HEK293 (cell line): ENCODE data around the gene HLA-DMA.

Source experiments
- CTCF ChIA-PET: fragments of 350-600 bp; formaldehyde crosslinking; extraction: SDS; loops from one replicate; lab custom pipeline; 2021; ENCODE audit warnings: antibody characterized with exemption; lab: Yijun Ruan, JAX
- POLR2A ChIA-PET: fragments of 300-600 bp; formaldehyde crosslinking; extraction: SDS; loops from one replicate; lab custom pipeline; 2020; ENCODE audit warnings: antibody characterized with exemption, inconsistent platforms; lab: Yijun Ruan, JAX
- H3K27ac ChIP-seq: fragments of 200-500 bp; sonication (Bioruptor generic); 2 replicates; pipeline ENCODE4 v1.5.1; 2014; ENCODE audit warnings: low read depth, low read length, control low read depth, inconsistent platforms; ENCODE audit errors: extremely low read depth
- H3K36me3 ChIP-seq, 2 experiments: fragments of 200-500 bp in 1 of 2; sonication (Bioruptor generic) in 1 of 2; 1 replicate in 1 of 2; 2 replicates in 1 of 2; pipeline ENCODE4 v1.5.1; 2014 to 2017; ENCODE audit warnings: inconsistent platforms in 2 of 2, low read length in 2 of 2; ENCODE audit not compliant: control insufficient read depth in 2 of 2, insufficient read depth in 1 of 2
- H3K4me1 ChIP-seq: fragments of 200-500 bp; sonication (Bioruptor generic); 2 replicates; pipeline ENCODE4 v1.5.1; 2014; ENCODE audit warnings: mild to moderate bottlenecking, low read length, inconsistent platforms; ENCODE audit not compliant: control insufficient read depth, insufficient read depth
- H3K4me3 ChIP-seq: 2 replicates; pipeline ENCODE4 v1.5.1; 2011; ENCODE audit warnings: low read depth, mild to moderate bottlenecking, control low read depth, low read length, moderate library complexity
- H3K9me3 ChIP-seq: fragments of 200-500 bp; sonication (Bioruptor generic); 2 replicates; pipeline ENCODE4 v1.5.1; 2014; ENCODE audit warnings: low read depth, low read length, inconsistent platforms; ENCODE audit not compliant: control insufficient read depth, insufficient read depth
- EGR2 ChIP-seq: fragments of 450-650 bp; formaldehyde crosslinking; IDR thresholded peaks from 2 replicates; pipeline ENCODE4 v1.5.1; 2016; ENCODE audit warnings: low read depth, missing biosample characterization, missing genetic modification characterization
- IKZF3 ChIP-seq: fragments of 450-650 bp; IDR thresholded peaks from 2 replicates; pipeline ENCODE4 v1.5.0; 2018; ENCODE audit warnings: missing biosample characterization, mild to moderate bottlenecking, missing genetic modification characterization, moderate library complexity
- KLF10 ChIP-seq: fragments of 450-650 bp; IDR thresholded peaks from 2 replicates; pipeline ENCODE4 v1.5.1; 2018; ENCODE audit warnings: missing biosample characterization, mild to moderate bottlenecking, missing genetic modification characterization
- KLF7 ChIP-seq: fragments of 450-650 bp; formaldehyde crosslinking; IDR thresholded peaks from 2 replicates; pipeline ENCODE4 v1.5.1; 2016; ENCODE audit warnings: missing biosample characterization, missing genetic modification characterization, borderline replicate concordance
- OSR2 ChIP-seq: fragments of 450-650 bp; formaldehyde crosslinking; IDR thresholded peaks from 2 replicates; pipeline ENCODE4 v1.5.1; 2016; ENCODE audit warnings: missing biosample characterization, missing genetic modification characterization
- SCRT2 ChIP-seq: fragments of 450-650 bp; formaldehyde crosslinking; IDR thresholded peaks from 2 replicates; pipeline ENCODE4 v1.5.1; 2016; ENCODE audit warnings: missing biosample characterization, missing genetic modification characterization
- ZFHX2 ChIP-seq: fragments of 450-650 bp; formaldehyde crosslinking; conservative IDR thresholded peaks from 2 replicates; pipeline ENCODE4 v1.5.1; 2016; ENCODE audit warnings: missing biosample characterization, missing genetic modification characterization
- ZNF341 ChIP-seq: fragments of 450-650 bp; formaldehyde crosslinking; IDR thresholded peaks from 2 replicates; pipeline ENCODE4; 2016; ENCODE audit warnings: low read depth, missing biosample characterization, missing genetic modification characterization
- ZNF366 ChIP-seq: fragments of 450-650 bp; formaldehyde crosslinking; conservative IDR thresholded peaks from 2 replicates; pipeline ENCODE4 v1.5.1; 2016; ENCODE audit warnings: missing biosample characterization, missing genetic modification characterization
- ZNF521 ChIP-seq: fragments of 450-650 bp; formaldehyde crosslinking; IDR thresholded peaks from 2 replicates; pipeline ENCODE4 v1.5.1; 2017; ENCODE audit warnings: missing biosample characterization, mild to moderate bottlenecking, missing genetic modification characterization
- ZNF791 ChIP-seq: fragments of 450-650 bp; formaldehyde crosslinking; IDR thresholded peaks from 2 replicates; pipeline ENCODE4 v1.5.1; 2016; ENCODE audit warnings: missing biosample characterization, missing genetic modification characterization
- ZNF830 ChIP-seq: fragments of 450-650 bp; IDR thresholded peaks from 2 replicates; pipeline ENCODE4 v1.5.0; 2018; ENCODE audit warnings: missing biosample characterization, missing genetic modification characterization, low read depth, mild to moderate bottlenecking, moderate library complexity
- TF ChIP-seq, protein P1 (sequence below): fragments of 450-650 bp; formaldehyde crosslinking; optimal IDR thresholded peaks from 2 replicates; pipeline ENCODE3; 2016; ENCODE audit warnings: missing biosample characterization, mild to moderate bottlenecking, missing genetic modification characterization
- TF ChIP-seq, protein P2 (sequence below): fragments of 450-650 bp; formaldehyde crosslinking; conservative IDR thresholded peaks from 2 replicates; pipeline ENCODE4 v1.5.1; 2016; ENCODE audit warnings: low read depth, missing biosample characterization, missing genetic modification characterization
- TF ChIP-seq, protein P3 (sequence below): fragments of 450-650 bp; formaldehyde crosslinking; IDR thresholded peaks from 2 replicates; pipeline ENCODE4 v1.5.1; 2016; ENCODE audit warnings: missing biosample characterization, missing genetic modification characterization
- TF ChIP-seq, protein P4 (sequence below): fragments of 450-650 bp; formaldehyde crosslinking; IDR thresholded peaks from 2 replicates; pipeline ENCODE4 v1.5.1; 2016; ENCODE audit warnings: missing biosample characterization, missing genetic modification characterization

The HLA-DMA gene

DNA sequence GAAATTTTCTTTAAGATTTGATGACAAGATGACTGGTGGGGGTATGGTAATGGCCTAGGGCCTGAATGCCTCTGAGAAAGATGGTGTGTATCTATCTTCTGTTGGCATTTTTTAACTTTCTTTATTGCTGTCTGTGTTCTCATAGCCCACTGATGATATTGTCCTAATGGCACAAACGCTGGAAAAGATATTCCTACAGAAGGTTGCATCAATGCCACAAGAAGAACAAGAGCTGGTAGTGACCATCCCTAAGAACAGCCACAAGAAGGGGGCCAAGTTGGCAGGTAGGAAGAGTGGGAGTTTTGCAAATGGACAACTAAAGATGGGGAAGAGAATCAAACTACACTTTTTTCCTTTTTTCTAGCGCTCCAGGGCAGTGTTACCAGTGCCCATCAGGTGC, 23.0 kb upstream of the HLA-DMA start:
- TF ChIP-seq ZNF366 (no peak), ZNF791 (no peak), ZNF341 (tag by site-specific recombination) (0 out of 2 replicates have a peak, but pooled peaks have one; percentile 31)

DNA sequence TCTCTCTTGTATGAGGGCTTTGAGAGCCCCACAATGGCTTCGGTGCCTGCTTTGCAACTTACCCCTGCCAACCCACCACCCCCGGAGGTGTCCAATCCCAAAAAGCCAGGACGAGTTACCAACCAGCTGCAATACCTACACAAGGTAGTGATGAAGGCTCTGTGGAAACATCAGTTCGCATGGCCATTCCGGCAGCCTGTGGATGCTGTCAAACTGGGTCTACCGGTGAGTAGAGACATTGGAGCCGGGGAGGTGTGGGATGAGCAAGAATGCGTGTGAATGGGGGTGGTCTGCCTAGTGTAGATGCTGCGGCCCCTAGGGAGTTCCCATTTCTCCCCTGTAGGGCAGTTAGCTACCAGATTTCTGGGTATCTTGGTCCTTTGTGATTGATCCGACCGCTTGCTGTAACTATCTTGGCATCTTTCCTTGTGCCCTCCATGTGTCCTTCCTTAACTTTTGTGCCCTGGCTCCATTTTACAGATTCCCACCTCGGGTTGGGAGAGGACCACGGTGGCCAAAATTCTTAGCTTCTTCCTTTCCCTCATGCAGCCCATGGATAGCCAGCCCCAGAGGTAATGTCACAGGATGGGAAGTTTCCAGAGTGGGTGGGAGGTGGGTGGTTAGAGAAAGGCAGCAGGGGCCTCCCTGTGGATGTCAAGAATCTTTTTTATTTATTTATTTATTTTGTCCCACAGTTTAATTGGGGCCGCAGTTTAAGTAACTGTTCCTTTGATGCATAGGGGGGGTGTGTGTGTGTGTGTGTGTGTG, 21.8 kb upstream of the HLA-DMA start:
- Histone ChIP-seq H3K4me3 (peak overlapping the region; percentile 97), H3K4me1 (peaks cover 28% of the 10 kb centered on the region), H3K9me3 (no peaks in the 10 kb centered on the region), H3K36me3 (peaks cover 60 to 83% of the 10 kb centered on the region in 2 experiments), H3K27ac (peak overlapping the region; percentile 12; the same call in 1 of the 2 replicates)
- POLR2A ChIA-PET, result interaction anchor here (0.6 to 11.3 kb wide), 7 partner anchors 8 to 1142 kb away, joined by 3 to 405 read pairs (median 83); partner anchors contain the start of genes HLA-DMA, HLA-DMB, PSMB9 and TAP1
- CTCF ChIA-PET, result interaction anchor here (0.6 to 18.0 kb wide), 9 partner anchors 12 to 725 kb away, joined by 3 to 344 read pairs (median 3); partner anchors contain the start of genes HLA-DMA and TAP2
- TF ChIP-seq KLF7 (tag by site-specific recombination) (no peak), IKZF3 (tag by site-specific recombination) (0 out of 2 replicates have a peak, but pooled peaks have one; percentile 26), ZNF830 (tag by site-specific recombination) (no peak), OSR2 (tag by site-specific recombination) (no peak), KLF10 (tag by site-specific recombination) (0 out of 2 replicates have a peak, but pooled peaks have one; percentile 32), ZNF341 (tag by site-specific recombination) (peak; percentile 56), SCRT2 (tag by site-specific recombination) (no peak), ZNF521 (tag by site-specific recombination) (no peak), EGR2 (tag by site-specific recombination) (peak; percentile 82), ZFHX2 (tag by site-specific recombination) (peak; percentile 90)
- TF ChIP-seq, protein P1, sequence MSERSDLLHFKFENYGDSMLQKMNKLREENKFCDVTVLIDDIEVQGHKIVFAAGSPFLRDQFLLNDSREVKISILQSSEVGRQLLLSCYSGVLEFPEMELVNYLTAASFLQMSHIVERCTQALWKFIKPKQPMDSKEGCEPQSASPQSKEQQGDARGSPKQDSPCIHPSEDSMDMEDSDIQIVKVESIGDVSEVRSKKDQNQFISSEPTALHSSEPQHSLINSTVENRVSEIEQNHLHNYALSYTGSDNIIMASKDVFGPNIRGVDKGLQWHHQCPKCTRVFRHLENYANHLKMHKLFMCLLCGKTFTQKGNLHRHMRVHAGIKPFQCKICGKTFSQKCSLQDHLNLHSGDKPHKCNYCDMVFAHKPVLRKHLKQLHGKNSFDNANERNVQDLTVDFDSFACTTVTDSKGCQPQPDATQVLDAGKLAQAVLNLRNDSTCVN (tag by site-specific recombination), result peak; percentile 12
- TF ChIP-seq, protein P2, sequence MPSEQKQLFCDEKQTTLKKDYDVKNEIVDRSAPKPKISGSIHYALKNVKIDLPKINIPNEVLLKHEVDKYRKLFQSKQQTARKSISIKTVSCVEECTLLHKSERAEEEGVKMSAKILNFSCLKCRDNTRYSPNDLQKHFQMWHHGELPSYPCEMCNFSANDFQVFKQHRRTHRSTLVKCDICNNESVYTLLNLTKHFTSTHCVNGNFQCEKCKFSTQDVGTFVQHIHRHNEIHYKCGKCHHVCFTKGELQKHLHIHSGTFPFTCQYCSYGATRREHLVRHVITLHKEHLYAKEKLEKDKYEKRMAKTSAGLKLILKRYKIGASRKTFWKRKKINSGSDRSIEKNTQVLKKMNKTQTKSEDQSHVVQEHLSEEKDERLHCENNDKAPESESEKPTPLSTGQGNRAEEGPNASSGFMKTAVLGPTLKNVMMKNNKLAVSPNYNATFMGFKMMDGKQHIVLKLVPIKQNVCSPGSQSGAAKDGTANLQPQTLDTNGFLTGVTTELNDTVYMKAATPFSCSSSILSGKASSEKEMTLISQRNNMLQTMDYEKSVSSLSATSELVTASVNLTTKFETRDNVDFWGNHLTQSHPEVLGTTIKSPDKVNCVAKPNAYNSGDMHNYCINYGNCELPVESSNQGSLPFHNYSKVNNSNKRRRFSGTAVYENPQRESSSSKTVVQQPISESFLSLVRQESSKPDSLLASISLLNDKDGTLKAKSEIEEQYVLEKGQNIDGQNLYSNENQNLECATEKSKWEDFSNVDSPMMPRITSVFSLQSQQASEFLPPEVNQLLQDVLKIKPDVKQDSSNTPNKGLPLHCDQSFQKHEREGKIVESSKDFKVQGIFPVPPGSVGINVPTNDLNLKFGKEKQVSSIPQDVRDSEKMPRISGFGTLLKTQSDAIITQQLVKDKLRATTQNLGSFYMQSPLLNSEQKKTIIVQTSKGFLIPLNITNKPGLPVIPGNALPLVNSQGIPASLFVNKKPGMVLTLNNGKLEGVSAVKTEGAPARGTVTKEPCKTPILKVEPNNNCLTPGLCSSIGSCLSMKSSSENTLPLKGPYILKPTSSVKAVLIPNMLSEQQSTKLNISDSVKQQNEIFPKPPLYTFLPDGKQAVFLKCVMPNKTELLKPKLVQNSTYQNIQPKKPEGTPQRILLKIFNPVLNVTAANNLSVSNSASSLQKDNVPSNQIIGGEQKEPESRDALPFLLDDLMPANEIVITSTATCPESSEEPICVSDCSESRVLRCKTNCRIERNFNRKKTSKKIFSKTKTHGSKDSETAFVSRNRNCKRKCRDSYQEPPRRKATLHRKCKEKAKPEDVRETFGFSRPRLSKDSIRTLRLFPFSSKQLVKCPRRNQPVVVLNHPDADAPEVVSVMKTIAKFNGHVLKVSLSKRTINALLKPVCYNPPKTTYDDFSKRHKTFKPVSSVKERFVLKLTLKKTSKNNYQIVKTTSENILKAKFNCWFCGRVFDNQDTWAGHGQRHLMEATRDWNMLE (tag by site-specific recombination), result no peak
- TF ChIP-seq, protein P3, sequence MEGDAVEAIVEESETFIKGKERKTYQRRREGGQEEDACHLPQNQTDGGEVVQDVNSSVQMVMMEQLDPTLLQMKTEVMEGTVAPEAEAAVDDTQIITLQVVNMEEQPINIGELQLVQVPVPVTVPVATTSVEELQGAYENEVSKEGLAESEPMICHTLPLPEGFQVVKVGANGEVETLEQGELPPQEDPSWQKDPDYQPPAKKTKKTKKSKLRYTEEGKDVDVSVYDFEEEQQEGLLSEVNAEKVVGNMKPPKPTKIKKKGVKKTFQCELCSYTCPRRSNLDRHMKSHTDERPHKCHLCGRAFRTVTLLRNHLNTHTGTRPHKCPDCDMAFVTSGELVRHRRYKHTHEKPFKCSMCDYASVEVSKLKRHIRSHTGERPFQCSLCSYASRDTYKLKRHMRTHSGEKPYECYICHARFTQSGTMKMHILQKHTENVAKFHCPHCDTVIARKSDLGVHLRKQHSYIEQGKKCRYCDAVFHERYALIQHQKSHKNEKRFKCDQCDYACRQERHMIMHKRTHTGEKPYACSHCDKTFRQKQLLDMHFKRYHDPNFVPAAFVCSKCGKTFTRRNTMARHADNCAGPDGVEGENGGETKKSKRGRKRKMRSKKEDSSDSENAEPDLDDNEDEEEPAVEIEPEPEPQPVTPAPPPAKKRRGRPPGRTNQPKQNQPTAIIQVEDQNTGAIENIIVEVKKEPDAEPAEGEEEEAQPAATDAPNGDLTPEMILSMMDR (tag by site-specific recombination), result no peak
- TF ChIP-seq, protein P4, sequence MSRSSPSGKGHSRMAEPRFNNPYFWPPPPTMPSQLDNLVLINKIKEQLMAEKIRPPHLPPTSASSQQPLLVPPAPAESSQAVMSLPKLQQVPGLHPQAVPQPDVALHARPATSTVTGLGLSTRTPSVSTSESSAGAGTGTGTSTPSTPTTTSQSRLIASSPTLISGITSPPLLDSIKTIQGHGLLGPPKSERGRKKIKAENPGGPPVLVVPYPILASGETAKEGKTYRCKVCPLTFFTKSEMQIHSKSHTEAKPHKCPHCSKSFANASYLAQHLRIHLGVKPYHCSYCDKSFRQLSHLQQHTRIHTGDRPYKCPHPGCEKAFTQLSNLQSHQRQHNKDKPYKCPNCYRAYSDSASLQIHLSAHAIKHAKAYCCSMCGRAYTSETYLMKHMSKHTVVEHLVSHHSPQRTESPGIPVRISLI (tag by site-specific recombination), result no peak

More for the DNA sequence above, 23.0 kb upstream of the HLA-DMA start:
- H3K4me1 ChIP-seq, result peaks cover 33% of the 10 kb centered on the region
- peak overlapping the region; percentile 3; the same call in 1 of the 2 replicates for H3K27ac ChIP-seq
- no peaks in the 10 kb centered on the region for H3K9me3 ChIP-seq
- ChIA-PET POLR2A (interaction anchor here (0.5 to 11.3 kb wide), 5 partner anchors 6 to 1368 kb away, joined by 4 to 405 read pairs (median 264); partner anchors contain the start of gene HLA-DMA), CTCF (interaction anchor here (16.4 to 18.0 kb wide), 2 partner anchors 11 to 21 kb away, joined by 193 to 344 read pairs; partner anchors contain the start of gene HLA-DMA)
- H3K36me3 ChIP-seq, result peaks cover 68 to 94% of the 10 kb centered on the region in 2 experiments
- peak overlapping the region; percentile 97 for H3K4me3 ChIP-seq
